ENCODE data around the gene SLC1A1. TPM values are rescaled to one million over a fixed set of nuclear protein-coding genes. Genes with fewer than 3 reads are reported as not detected.

The SLC1A1 gene
- total RNA-seq, 4 donors from 2014 or later, result 6.8 to 19.2 (median 11.8) TPM

- Histone ChIP-seq H3K27ac (no peak overlapping the region), H3K27me3 (no peaks in the 10 kb centered on the region), H3K9me3 (no peaks in the 10 kb centered on the region), H3K4me1 (no peaks in the 10 kb centered on the region), H3K36me3 (no peaks in the 10 kb centered on the region), H3K4me3 (no peak overlapping the region)
- TF ChIP-seq POLR2A (IDR thresholded peaks at IDR 0.05), result no peak
- TF ChIP-seq, protein P1, sequence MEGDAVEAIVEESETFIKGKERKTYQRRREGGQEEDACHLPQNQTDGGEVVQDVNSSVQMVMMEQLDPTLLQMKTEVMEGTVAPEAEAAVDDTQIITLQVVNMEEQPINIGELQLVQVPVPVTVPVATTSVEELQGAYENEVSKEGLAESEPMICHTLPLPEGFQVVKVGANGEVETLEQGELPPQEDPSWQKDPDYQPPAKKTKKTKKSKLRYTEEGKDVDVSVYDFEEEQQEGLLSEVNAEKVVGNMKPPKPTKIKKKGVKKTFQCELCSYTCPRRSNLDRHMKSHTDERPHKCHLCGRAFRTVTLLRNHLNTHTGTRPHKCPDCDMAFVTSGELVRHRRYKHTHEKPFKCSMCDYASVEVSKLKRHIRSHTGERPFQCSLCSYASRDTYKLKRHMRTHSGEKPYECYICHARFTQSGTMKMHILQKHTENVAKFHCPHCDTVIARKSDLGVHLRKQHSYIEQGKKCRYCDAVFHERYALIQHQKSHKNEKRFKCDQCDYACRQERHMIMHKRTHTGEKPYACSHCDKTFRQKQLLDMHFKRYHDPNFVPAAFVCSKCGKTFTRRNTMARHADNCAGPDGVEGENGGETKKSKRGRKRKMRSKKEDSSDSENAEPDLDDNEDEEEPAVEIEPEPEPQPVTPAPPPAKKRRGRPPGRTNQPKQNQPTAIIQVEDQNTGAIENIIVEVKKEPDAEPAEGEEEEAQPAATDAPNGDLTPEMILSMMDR (IDR thresholded peaks at IDR 0.05), result no peak
- no peak for DNase-seq
- intact Hi-C loops (cut with DNase I; ENCODE audit: low total_unique reads), result no loop called here
Measured at GRCh38 chr9:4502444-4502843, 12.2 kb downstream of the SLC1A1 start.

GRCh38 chr9:4503103-4503502 is 12.8 kb downstream of the SLC1A1 start:
- H3K4me1 ChIP-seq, result no peaks in the 10 kb centered on the region
- H3K27me3 ChIP-seq, result no peaks in the 10 kb centered on the region
- H3K36me3 ChIP-seq, result no peaks in the 10 kb centered on the region
- H3K9me3 ChIP-seq, result no peaks in the 10 kb centered on the region
- intact Hi-C loops (cut with DNase I; ENCODE audit: low total_unique reads), result no loop called here
- TF ChIP-seq, protein P1 (IDR thresholded peaks at IDR 0.05), result no peak
- no peak for TF ChIP-seq POLR2A (IDR thresholded peaks at IDR 0.05)
- H3K27ac ChIP-seq, result no peak overlapping the region
- H3K4me3 ChIP-seq, result no peak overlapping the region
- no peak for DNase-seq

DNA sequence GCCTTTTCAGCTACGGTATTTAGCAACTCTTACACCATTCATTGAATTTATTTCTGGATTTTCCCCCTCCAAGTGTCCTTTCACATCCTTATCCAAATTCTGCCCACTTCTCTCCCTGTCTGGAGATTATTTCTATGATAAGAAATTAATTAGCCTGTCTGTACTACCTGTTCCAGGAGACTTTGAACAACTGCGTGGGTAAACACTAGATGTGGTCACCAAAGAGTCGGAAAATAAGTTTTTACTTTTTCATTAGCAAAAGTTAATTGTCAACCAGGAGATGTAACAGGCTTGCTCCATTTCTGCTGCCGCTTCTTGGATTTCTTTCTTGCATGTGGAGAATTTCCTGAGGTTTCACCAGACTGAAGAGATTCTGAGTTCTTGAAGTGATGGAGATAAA is 14.0 kb downstream of the SLC1A1 start:
- Histone ChIP-seq H3K36me3 (no peaks in the 10 kb centered on the region), H3K27ac (no peak overlapping the region), H3K27me3 (no peaks in the 10 kb centered on the region), H3K4me1 (no peaks in the 10 kb centered on the region), H3K4me3 (no peak overlapping the region), H3K9me3 (no peaks in the 10 kb centered on the region)
- intact Hi-C loops (cut with DNase I; ENCODE audit: low total_unique reads), result no loop called here
- no peak for DNase-seq
- TF ChIP-seq POLR2A (IDR thresholded peaks at IDR 0.05), result no peak
- TF ChIP-seq, protein P1 (IDR thresholded peaks at IDR 0.05), result no peak

DNA sequence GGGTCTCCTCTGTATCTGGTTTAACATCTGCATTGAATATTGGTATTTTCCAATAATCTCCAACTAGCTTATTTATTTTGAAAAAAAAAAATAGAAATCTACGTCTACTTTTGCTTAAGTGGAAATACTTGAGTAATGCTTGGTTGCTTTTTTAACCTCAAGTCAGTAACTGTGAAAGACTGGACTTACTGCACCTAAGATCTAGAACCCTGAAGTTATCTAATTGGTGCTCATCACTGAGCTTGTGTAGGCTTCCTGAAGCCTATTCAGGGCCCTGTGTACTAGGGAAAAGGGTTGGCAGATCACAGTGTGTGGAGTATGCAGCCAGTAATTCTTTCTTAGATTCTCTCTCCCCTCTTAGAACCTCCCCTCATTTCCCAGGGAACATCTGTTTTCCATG is 16.2 kb downstream of the SLC1A1 start:
- H3K4me3 ChIP-seq, result no peak overlapping the region
- intact Hi-C loops (cut with DNase I; ENCODE audit: low total_unique reads), result no loop called here
- H3K9me3 ChIP-seq, result peaks cover 0 to 2% of the 10 kb centered on the region in 2 donors
- H3K4me1 ChIP-seq, result no peaks in the 10 kb centered on the region
- TF ChIP-seq, protein P1 (IDR thresholded peaks at IDR 0.05), result no peak
- no peak for TF ChIP-seq POLR2A (IDR thresholded peaks at IDR 0.05)
- H3K27ac ChIP-seq, result no peak overlapping the region
- H3K27me3 ChIP-seq, result no peaks in the 10 kb centered on the region
- H3K36me3 ChIP-seq, result no peaks in the 10 kb centered on the region
- DNase-seq, result no peak

- Histone ChIP-seq H3K36me3 (no peaks in the 10 kb centered on the region), H3K4me1 (no peaks in the 10 kb centered on the region), H3K9me3 (peaks cover 0 to 2% of the 10 kb centered on the region in 2 donors), H3K27me3 (no peaks in the 10 kb centered on the region), H3K27ac (no peak overlapping the region), H3K4me3 (no peak overlapping the region)
- no peak for DNase-seq
- intact Hi-C loops (cut with DNase I; ENCODE audit: low total_unique reads), result no loop called here
- TF ChIP-seq, protein P1 (IDR thresholded peaks at IDR 0.05), result no peak
- TF ChIP-seq POLR2A (IDR thresholded peaks at IDR 0.05), result no peak
Measured at GRCh38 chr9:4507306-4508130, 17.2 kb downstream of the SLC1A1 start.

All from uterus (tissue), 4 donors.